ENCODE data around the gene GOLM1. TPM values are rescaled to one million over a fixed set of nuclear protein-coding genes. Genes with fewer than 3 reads are reported as not detected.
"Not testable (repeated sequence)": the region's sequence is repeated elsewhere in the genome, so short reads cannot be mapped to it uniquely, and the experiment has no call there.

The GOLM1 gene
- total and polyA plus RNA-seq, 10 of the 15 experiments (the other 5 are each of a cell fraction or from before 2014, with no cell fraction given), result 0.41 to 25.9 (median 18.7) TPM

DNA sequence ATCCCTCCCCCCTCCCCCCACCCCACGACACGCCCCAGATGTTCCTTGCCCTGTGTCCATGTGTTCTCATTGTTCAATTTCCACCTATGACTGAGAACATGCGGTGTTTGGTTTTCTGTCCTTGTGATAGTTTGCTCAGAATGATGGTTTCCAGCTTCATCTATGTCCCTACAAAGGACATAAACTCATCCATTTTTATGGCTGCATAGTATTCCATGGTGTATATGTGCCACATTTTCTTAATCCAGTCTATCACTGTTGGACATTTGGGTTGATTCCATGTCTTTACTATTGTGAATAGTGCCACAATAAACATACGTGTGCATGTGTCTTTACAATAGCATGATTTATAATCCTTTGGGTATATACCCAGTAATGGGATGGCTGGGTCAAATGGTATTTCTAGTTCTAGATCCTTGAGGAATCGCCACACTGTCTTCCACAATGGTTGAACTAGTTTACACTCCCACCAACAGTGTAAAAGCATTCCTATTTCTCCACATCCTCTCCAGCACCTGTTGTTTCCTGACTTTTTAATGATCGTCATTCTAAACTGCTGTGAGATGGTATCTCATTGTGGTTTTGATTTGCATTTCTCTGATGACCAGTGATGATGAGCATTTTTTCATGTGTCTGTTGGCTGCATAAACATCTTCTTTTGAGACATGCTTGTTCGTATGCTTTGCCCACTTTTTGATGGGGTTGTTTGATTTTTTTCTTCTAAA is 51.2 kb downstream of the GOLM1 start:
- SMC1A ChIA-PET (ENCODE audit: uncharacterized antibody, unreplicated experiment), result not testable (repeated sequence)

DNA sequence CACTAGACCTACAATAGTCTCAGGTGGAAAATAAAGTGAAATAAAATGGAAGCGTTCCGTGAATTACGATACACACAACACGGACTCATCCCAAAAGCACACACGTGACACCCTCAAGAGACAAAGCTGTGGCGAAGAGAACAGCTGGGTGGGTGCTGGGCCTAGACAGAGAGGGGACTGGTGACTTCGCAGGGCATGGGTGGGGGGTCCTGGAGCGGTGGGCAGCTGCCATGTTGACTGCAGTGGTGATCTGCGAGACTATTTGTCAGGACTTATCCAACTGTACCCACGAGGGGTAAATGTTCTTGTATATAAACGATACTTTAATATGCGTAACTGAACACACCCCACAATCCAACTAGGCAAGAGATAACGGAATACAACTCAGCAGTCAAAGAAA is 52.0 kb downstream of the GOLM1 start:
- Histone ChIP-seq H3K9ac (ENCODE audit: control insufficient read depth, insufficient read depth, low read length) (no peak overlapping the region), H3K27ac (ENCODE audit: control insufficient read depth, insufficient read depth) (no peak overlapping the region), H3K27me3 (replicated peaks in 1 of 2; ENCODE audit: control insufficient read depth in 2 of 2, insufficient read depth in 2 of 2, low read length in 1 of 2) (no peaks in the 10 kb centered on the region), H3K4me3 (no peak overlapping the region), H3K4me1 (ENCODE audit: control insufficient read depth, insufficient read depth, low read length) (no peaks in the 10 kb centered on the region), H3K9me3 (replicated peaks; ENCODE audit: control insufficient read depth, insufficient read depth, low read length) (no peaks in the 10 kb centered on the region), H3K79me2 (ENCODE audit: control insufficient read depth, insufficient read depth, low read length) (no peaks in the 10 kb centered on the region), H3K36me3 (ENCODE audit: control insufficient read depth in 2 of 2, insufficient read depth in 2 of 2, low read length in 1 of 2) (no peaks in the 10 kb centered on the region), H3K4me2 (ENCODE audit: control insufficient read depth, insufficient read depth) (no peak overlapping the region), H2AFZ (ENCODE audit: control insufficient read depth, low read depth, low read length) (no peak overlapping the region), H4K20me1 (ENCODE audit: control insufficient read depth, insufficient read depth) (no peaks in the 10 kb centered on the region)
- ChIA-PET SMC1A (ENCODE audit: uncharacterized antibody, unreplicated experiment) (no interaction called here), RAD21 (ENCODE audit: unreplicated experiment) (no interaction called here), CTCF (no interaction called here), POLR2A (interaction anchor here (0.6 kb wide), 1 partner anchor 255 kb away, joined by 3 read pairs; no protein-coding TSS in a partner anchor)
- TF ChIP-seq ZNF274 (IDR thresholded peaks at IDR 0.05; ENCODE audit: insufficient read depth, insufficient read length), result no peak
- TF ChIP-seq SUZ12 (IDR thresholded peaks at IDR 0.05; ENCODE audit: unreplicated experiment), result no peak
- no peak for TF ChIP-seq EED (IDR thresholded peaks at IDR 0.05; ENCODE audit: low read depth)
- TF ChIP-seq SREBF2 (IDR thresholded peaks at IDR 0.05; ENCODE audit: low read length), result no peak
- TF ChIP-seq ZNF24 (IDR thresholded peaks at IDR 0.05), result no peak
- no peak for TF ChIP-seq ATF7 (IDR thresholded peaks at IDR 0.05; ENCODE audit: low read depth)
- TF ChIP-seq NFIC (IDR thresholded peaks at IDR 0.05; ENCODE audit: low read depth, low read length), result no peak
- no peak for TF ChIP-seq SPI1 (IDR thresholded peaks at IDR 0.05; ENCODE audit: borderline replicate concordance, insufficient read depth, low read depth, low read length)
- TF ChIP-seq FOXK2 (IDR thresholded peaks at IDR 0.05), result no peak
- no peak for TF ChIP-seq SP1 (IDR thresholded peaks at IDR 0.05; ENCODE audit: low read depth, low read length)
- TF ChIP-seq NFYA (IDR thresholded peaks at IDR 0.05; ENCODE audit: borderline replicate concordance, low read depth, low read length), result no peak
- in situ Hi-C loops (cut with MboI), result no loop called here
- no TSS peak for BruUV-seq (replicated peaks)
- intact Hi-C loops (cut with micrococcal nuclease; ENCODE audit: unreplicated experiment), result no loop called here
- no peak for FAIRE-seq
- 77% methylated on average over 13 of the region's 13 CpGs for whole genome bisulfite sequencing (ENCODE audit: insufficient coverage, insufficient replicate concordance, low lambda C conversion rate, missing lambda C conversion rate)
- DNase-seq (ENCODE audit: low read depth, low spot score), result no peak
- no peak for ATAC-seq

More for the DNA sequence above, 51.2 kb downstream of the GOLM1 start:
- in situ Hi-C loops (cut with MboI); BruUV-seq (replicated peaks); H3K36me3 ChIP-seq (ENCODE audit: control insufficient read depth in 2 of 2, insufficient read depth in 2 of 2, low read length in 1 of 2); H3K79me2 ChIP-seq (ENCODE audit: control insufficient read depth, insufficient read depth, low read length); ATAC-seq; POLR2A ChIA-PET; RAD21 ChIA-PET (ENCODE audit: unreplicated experiment); intact Hi-C loops (cut with micrococcal nuclease; ENCODE audit: unreplicated experiment); FAIRE-seq; H3K4me1 ChIP-seq (ENCODE audit: control insufficient read depth, insufficient read depth, low read length); H3K4me2 ChIP-seq (ENCODE audit: control insufficient read depth, insufficient read depth); H2AFZ ChIP-seq (ENCODE audit: control insufficient read depth, low read depth, low read length); DNase-seq (ENCODE audit: low read depth, low spot score); H3K4me3 ChIP-seq; H3K9me3 ChIP-seq (replicated peaks; ENCODE audit: control insufficient read depth, insufficient read depth, low read length); H3K27me3 ChIP-seq (replicated peaks in 1 of 2; ENCODE audit: control insufficient read depth in 2 of 2, insufficient read depth in 2 of 2, low read length in 1 of 2); H3K9ac ChIP-seq (ENCODE audit: control insufficient read depth, insufficient read depth, low read length); CTCF ChIA-PET; H4K20me1 ChIP-seq (ENCODE audit: control insufficient read depth, insufficient read depth); H3K27ac ChIP-seq (ENCODE audit: control insufficient read depth, insufficient read depth): not testable (repeated sequence)
- 43% methylated on average over 6 of the region's 7 CpGs for WGBS (ENCODE audit: insufficient coverage, insufficient replicate concordance, low lambda C conversion rate, missing lambda C conversion rate)
